Epithelial cell of prostate (primary cell): ENCODE measurements around the gene ZNF283.
"Not testable (repeated sequence)": the region's sequence is repeated elsewhere in the genome, so short reads cannot be mapped to it uniquely, and the experiment has no call there.

Experiments used
- DNase-seq: peaks from one replicate; pipeline ENCODE4 v3.0.0-alpha.2; 2011; ENCODE audit warnings: low read depth, low spot score
- H3K27ac ChIP-seq: fragments of 450-650 bp; 2 replicates; pipeline ENCODE4 v1.5.1; 2017; ENCODE audit warnings: mild to moderate bottlenecking

Gene ZNF283

GRCh38 chr19:43842007-43842406 is 14.9 kb downstream of the ZNF283 start:
- no peak for DNase-seq

GRCh38 chr19:43847246-43847645 is 20.1 kb downstream of the ZNF283 start:
- no peak overlapping the region for H3K27ac ChIP-seq
- DNase-seq = no peak

More at GRCh38 chr19:43842007-43842406, 14.9 kb downstream of the ZNF283 start:
- no peak overlapping the region for H3K27ac ChIP-seq

GRCh38 chr19:43847884-43848283 is 20.8 kb downstream of the ZNF283 start:
- no peak for DNase-seq
- H3K27ac ChIP-seq = no peak overlapping the region

- no peak overlapping the region for H3K27ac ChIP-seq
- DNase-seq = no peak
Observed at GRCh38 chr19:43848821-43849220, 21.7 kb downstream of the ZNF283 start.

GRCh38 chr19:43858174-43858573 is 31.1 kb downstream of the ZNF283 start:
- DNase-seq = no peak
- H3K27ac ChIP-seq = no peak overlapping the region

- H3K27ac ChIP-seq, DNase-seq: not testable (repeated sequence)
Observed at GRCh38 chr19:43866923-43867322, 39.8 kb downstream of the ZNF283 start.

- H3K27ac ChIP-seq = no peak overlapping the region
- DNase-seq = no peak
Observed at GRCh38 chr19:43872547-43873336, 45.6 kb downstream of the ZNF283 start.

GRCh38 chr19:43880483-43880882 is 53.4 kb downstream of the ZNF283 start:
- no peak for DNase-seq
- no peak overlapping the region for H3K27ac ChIP-seq

GRCh38 chr19:43883864-43884263 is 56.7 kb downstream of the ZNF283 start, which contains the start of gene ZNF404:
Gene ZNF404, minus strand, starts transcription at chr19:43883964.
- no peak within 1 kb of the TSS for H3K27ac ChIP-seq
- no peak for DNase-seq

- H3K27ac ChIP-seq = no peak overlapping the region
- no peak for DNase-seq
Observed at GRCh38 chr19:43895727-43896308, 68.7 kb downstream of the ZNF283 start.
